ENCODE results near the gene IL1R1. TPM values are rescaled to one million over a fixed set of nuclear protein-coding genes. Genes with fewer than 3 reads are reported as not detected.

IL1R1 gene
- total RNA-seq, 1 experiment from 2014 or later: 0.39 TPM

GRCh38 chr2:102141011-102141943 lies 1.3 kb upstream of the IL1R1 start:
- Histone ChIP-seq H2AK5ac (ENCODE audit: insufficient read length, low read length) (no peak overlapping the region), H4K20me1 (ENCODE audit: control insufficient read depth, insufficient read depth, insufficient read length) (no peaks in the 10 kb centered on the region), H3K4ac (ENCODE audit: low read depth, low read length) (no peak overlapping the region), H3K79me1 (ENCODE audit: insufficient read depth, low read depth, low read length, poor library complexity, severe bottlenecking) (no peaks in the 10 kb centered on the region), H4K5ac (ENCODE audit: insufficient read length, low read depth, low read length) (no peak overlapping the region), H3K23ac (ENCODE audit: insufficient read length, low read depth, low read length) (no peak overlapping the region), H3K4me2 (ENCODE audit: insufficient read depth, insufficient read length, low read length) (peak overlapping the region; percentile 62), H3K14ac (ENCODE audit: insufficient read depth, low read length) (no peak overlapping the region), H2AFZ (ENCODE audit: low read length) (no peak overlapping the region), H3K27ac (ENCODE audit: insufficient read length, low read depth, low read length) (no peak overlapping the region), H3K79me2 (ENCODE audit: insufficient read depth, low read length) (no peaks in the 10 kb centered on the region), H3K56ac (ENCODE audit: insufficient read length, low read depth, low read length) (no peak overlapping the region), H2BK5ac (ENCODE audit: insufficient read length, low read length) (no peak overlapping the region), H2BK20ac (ENCODE audit: low read depth, low read length, poor library complexity, severe bottlenecking) (no peak overlapping the region), H3K4me1 (ENCODE audit: insufficient read depth, low read length) (no peaks in the 10 kb centered on the region), H3K23me2 (ENCODE audit: insufficient read length, low read depth, low read length, poor library complexity, severe bottlenecking) (peaks cover 3% of the 10 kb centered on the region), H2BK12ac (ENCODE audit: insufficient read length, low read depth, low read length) (no peak overlapping the region), H3T11ph (ENCODE audit: low read length) (no peak overlapping the region), H2BK120ac (ENCODE audit: low read depth, low read length, poor library complexity, severe bottlenecking) (no peak overlapping the region), H4K91ac (ENCODE audit: insufficient read length, low read depth, low read length) (no peak overlapping the region), H3K9me3 (ENCODE audit: control insufficient read depth, low read depth, low read length) (no peaks in the 10 kb centered on the region), H4K8ac (replicated peaks; ENCODE audit: insufficient read length, low read depth, low read length) (no peak overlapping the region), H2BK15ac (ENCODE audit: low read depth, low read length) (no peak overlapping the region), H3K9ac (ENCODE audit: extremely low read depth, insufficient read length, low read length) (no peak overlapping the region), H3K27me3 (ENCODE audit: insufficient read depth, low read length) (peaks cover 6% of the 10 kb centered on the region; the same call in 1 of the 2 replicates), H3K18ac (ENCODE audit: insufficient read length, low read depth, low read length) (no peak overlapping the region)
- H3K4me1 Mint-ChIP-seq: peaks cover 17 to 19% of the 10 kb centered on the region in 2 experiments
- DNase-seq: no peak
- H3K27ac Mint-ChIP-seq: no peak overlapping the region
- WGBS (ENCODE audit: extremely low coverage, insufficient read length, low lambda C conversion rate): no CpG with 5 or more reads among the region's 15 CpGs
- TF ChIP-seq, protein P1, sequence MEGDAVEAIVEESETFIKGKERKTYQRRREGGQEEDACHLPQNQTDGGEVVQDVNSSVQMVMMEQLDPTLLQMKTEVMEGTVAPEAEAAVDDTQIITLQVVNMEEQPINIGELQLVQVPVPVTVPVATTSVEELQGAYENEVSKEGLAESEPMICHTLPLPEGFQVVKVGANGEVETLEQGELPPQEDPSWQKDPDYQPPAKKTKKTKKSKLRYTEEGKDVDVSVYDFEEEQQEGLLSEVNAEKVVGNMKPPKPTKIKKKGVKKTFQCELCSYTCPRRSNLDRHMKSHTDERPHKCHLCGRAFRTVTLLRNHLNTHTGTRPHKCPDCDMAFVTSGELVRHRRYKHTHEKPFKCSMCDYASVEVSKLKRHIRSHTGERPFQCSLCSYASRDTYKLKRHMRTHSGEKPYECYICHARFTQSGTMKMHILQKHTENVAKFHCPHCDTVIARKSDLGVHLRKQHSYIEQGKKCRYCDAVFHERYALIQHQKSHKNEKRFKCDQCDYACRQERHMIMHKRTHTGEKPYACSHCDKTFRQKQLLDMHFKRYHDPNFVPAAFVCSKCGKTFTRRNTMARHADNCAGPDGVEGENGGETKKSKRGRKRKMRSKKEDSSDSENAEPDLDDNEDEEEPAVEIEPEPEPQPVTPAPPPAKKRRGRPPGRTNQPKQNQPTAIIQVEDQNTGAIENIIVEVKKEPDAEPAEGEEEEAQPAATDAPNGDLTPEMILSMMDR (conservative IDR thresholded peaks at IDR 0.05): no peak
- H3K4me3 Mint-ChIP-seq: peak overlapping the region; percentile 69 to 82
- H3K9me3 Mint-ChIP-seq: peaks cover 7 to 11% of the 10 kb centered on the region in 2 experiments
- peaks cover 0 to 5% (median 0%) of the 10 kb centered on the region in 3 experiments; a peak in 3 of 7 replicates for H3K36me3 Mint-ChIP-seq (ENCODE audit: insufficient read depth in 1 of 3, low read depth in 3 of 3)
- H3K27me3 Mint-ChIP-seq (ENCODE audit: low read depth): peaks cover 63% of the 10 kb centered on the region
